NCI-H2196 (cell line): Measurements from ENCODE around the gene CLEC4M.
A peak's percentile ranks its signal among the peaks of the same experiment; 100 is the strongest.
"Not testable (repeated sequence)": the region's sequence is repeated elsewhere in the genome, so short reads cannot be mapped to it uniquely, and the experiment has no call there.

Source experiments
- DNase-seq: peaks from one replicate; lab custom pipeline; 2025; ENCODE audit not compliant: unreplicated experiment; lab: John Stamatoyannopoulos, UW

Gene CLEC4M

GRCh38 chr19:7740682-7741054 is 22.4 kb upstream of the CLEC4M start:
- no peak for DNase-seq

- no peak for DNase-seq
These were observed 20.5 kb upstream of the CLEC4M start for GRCh38 chr19:7742575-7742974.

GRCh38 chr19:7742991-7743390 is 20.1 kb upstream of the CLEC4M start:
- no peak for DNase-seq

- DNase-seq = no peak
These were observed 19.6 kb upstream of the CLEC4M start for GRCh38 chr19:7743425-7743841.

- no peak for DNase-seq
These were observed 18.8 kb upstream of the CLEC4M start for GRCh38 chr19:7744199-7744786.

GRCh38 chr19:7744871-7745650 is 18.0 kb upstream of the CLEC4M start:
- no peak for DNase-seq

GRCh38 chr19:7746306-7746705 is 16.7 kb upstream of the CLEC4M start:
- DNase-seq = not testable (repeated sequence)

- no peak for DNase-seq
These were observed 15.8 kb upstream of the CLEC4M start, which contains the start of gene CD209 for GRCh38 chr19:7746903-7747884. CD209 (minus strand) TSS chr19:7747534; CDS start chr19:7747511, 23 bp downstream.

GRCh38 chr19:7748171-7748570 is 14.9 kb upstream of the CLEC4M start:
- DNase-seq = no peak

GRCh38 chr19:7748756-7749155 is 14.3 kb upstream of the CLEC4M start:
- DNase-seq = peak; percentile 67

GRCh38 chr19:7751157-7751783 is 11.8 kb upstream of the CLEC4M start:
- no peak for DNase-seq

GRCh38 chr19:7756258-7756657 is 6.8 kb upstream of the CLEC4M start:
- no peak for DNase-seq

- DNase-seq = no peak
These were observed 5.7 kb upstream of the CLEC4M start for GRCh38 chr19:7757358-7757757.

GRCh38 chr19:7759156-7759555 is 3.9 kb upstream of the CLEC4M start:
- DNase-seq = no peak

GRCh38 chr19:7763696-7764095 is 653 bp downstream of the CLEC4M start:
- no peak for DNase-seq

- not testable (repeated sequence) for DNase-seq
These were observed 1.1 kb downstream of the CLEC4M start for GRCh38 chr19:7764157-7764556.

GRCh38 chr19:7765043-7765442 is 2.0 kb downstream of the CLEC4M start:
- DNase-seq = not testable (repeated sequence)

- DNase-seq = no peak
These were observed 3.5 kb downstream of the CLEC4M start for GRCh38 chr19:7766535-7766934.

GRCh38 chr19:7767487-7767886 is 4.4 kb downstream of the CLEC4M start:
- no peak for DNase-seq

GRCh38 chr19:7769171-7769570 is 6.1 kb downstream of the CLEC4M start:
- no peak for DNase-seq

GRCh38 chr19:7771072-7771471 is 8.0 kb downstream of the CLEC4M start:
- no peak for DNase-seq
